Measurements from ENCODE around the gene ACIN1. TPM values are rescaled to one million over a fixed set of nuclear protein-coding genes. Genes with fewer than 3 reads are reported as not detected.

Gene ACIN1
- total and polyA plus RNA-seq, 2 of the 8 experiments (the other 6 are each of a cell fraction or from before 2014, with no cell fraction given), result 132 to 233 TPM

DNA sequence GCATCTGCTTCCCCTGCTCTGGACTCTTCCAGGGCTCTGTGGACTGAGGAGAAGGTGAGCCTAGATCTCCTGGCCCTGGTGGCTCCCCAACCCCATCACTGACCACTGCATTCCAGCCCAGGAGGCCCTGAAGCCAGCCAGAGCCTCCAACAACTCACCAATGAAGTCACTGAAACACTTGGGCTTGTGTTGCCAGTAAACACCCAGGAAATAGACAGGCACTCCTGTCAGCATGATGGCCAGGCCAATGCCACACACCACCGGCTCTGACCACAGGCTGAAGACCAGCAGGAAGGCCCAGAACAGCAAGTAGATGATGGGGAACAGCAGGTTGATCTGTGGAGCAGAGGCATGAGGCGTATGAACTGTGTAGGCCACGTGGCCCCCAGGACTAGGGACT, 32.9 kb upstream of the ACIN1 start:
- no peak overlapping the region for H4K5ac ChIP-seq (ENCODE audit: insufficient read length, low read depth, low read length)
- H3K4me2 ChIP-seq (ENCODE audit: insufficient read depth in 1 of 2, low read depth in 2 of 2, low read length in 2 of 2), result no peak overlapping the region
- no peak overlapping the region for H3K4me3 ChIP-seq (ENCODE audit: extremely low read depth in 1 of 4, insufficient read depth in 2 of 4, low read depth in 3 of 4, low read length in 4 of 4)
- WGBS, 2 experiments (ENCODE audit: extremely low coverage in 1 of 2, insufficient coverage in 1 of 2, insufficient read length in 1 of 2, insufficient replicate concordance in 2 of 2, low coverage in 1 of 2, low lambda C conversion rate in 2 of 2, missing lambda C conversion rate in 1 of 2), result 89% methylated on average over 3 of the region's 3 CpGs; no CpG with 5 or more reads in 1 of the 2 experiments
- H4K8ac ChIP-seq (ENCODE audit: extremely low read depth, insufficient read depth, low read length), result no peak overlapping the region
- H4K91ac ChIP-seq (replicated peaks; ENCODE audit: insufficient read length, low read length), result no peak overlapping the region
- no peak overlapping the region for H2BK120ac ChIP-seq (replicated peaks; ENCODE audit: low read depth, low read length)
- H3K79me1 ChIP-seq (ENCODE audit: low read depth, low read length), result no peaks in the 10 kb centered on the region
- H2AK5ac ChIP-seq (ENCODE audit: low read depth, low read length), result no peak overlapping the region
- ChIA-PET POLR2A (ENCODE audit: partially characterized antibody) (interaction anchor here (0.6 to 1.2 kb wide), 2 partner anchors 8 to 14 kb away, joined by 3 read pairs; no protein-coding TSS in a partner anchor), CTCF (ENCODE audit: partially characterized antibody) (interaction anchor here (1.6 to 11.8 kb wide), 2 partner anchors 59 kb away, joined by 4 to 290 read pairs; partner anchors contain the start of gene SLC7A8)
- TF ChIP-seq TEAD4 (IDR thresholded peaks at IDR 0.05; ENCODE audit: low read depth, low read length) (no peak), GTF2F1 (IDR thresholded peaks at IDR 0.05; ENCODE audit: borderline replicate concordance, low read depth, low read length) (no peak), FOSL1 (IDR thresholded peaks at IDR 0.05; ENCODE audit: insufficient read depth, low read depth, low read length) (no peak)
- TF ChIP-seq, protein P1, sequence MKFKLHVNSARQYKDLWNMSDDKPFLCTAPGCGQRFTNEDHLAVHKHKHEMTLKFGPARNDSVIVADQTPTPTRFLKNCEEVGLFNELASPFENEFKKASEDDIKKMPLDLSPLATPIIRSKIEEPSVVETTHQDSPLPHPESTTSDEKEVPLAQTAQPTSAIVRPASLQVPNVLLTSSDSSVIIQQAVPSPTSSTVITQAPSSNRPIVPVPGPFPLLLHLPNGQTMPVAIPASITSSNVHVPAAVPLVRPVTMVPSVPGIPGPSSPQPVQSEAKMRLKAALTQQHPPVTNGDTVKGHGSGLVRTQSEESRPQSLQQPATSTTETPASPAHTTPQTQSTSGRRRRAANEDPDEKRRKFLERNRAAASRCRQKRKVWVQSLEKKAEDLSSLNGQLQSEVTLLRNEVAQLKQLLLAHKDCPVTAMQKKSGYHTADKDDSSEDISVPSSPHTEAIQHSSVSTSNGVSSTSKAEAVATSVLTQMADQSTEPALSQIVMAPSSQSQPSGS (IDR thresholded peaks at IDR 0.05; ENCODE audit: low read length), result no peak
- no peak for DNase-seq (ENCODE audit: low read depth in 1 of 2, low spot score in 2 of 2)
- H3K9me3 ChIP-seq (ENCODE audit: insufficient read depth in 2 of 2, low read depth in 1 of 2, low read length in 1 of 2), result no peaks in the 10 kb centered on the region
- H3K4me1 ChIP-seq (replicated peaks in 1 of 4; ENCODE audit: control insufficient read depth in 3 of 4, insufficient read depth in 4 of 4, low read length in 3 of 4), result peaks cover 0 to 2% (median 0%) of the 10 kb centered on the region in 4 experiments; a peak in 2 of 7 replicates
- no peak overlapping the region for H2AFZ ChIP-seq (ENCODE audit: low read length)
- peaks cover 0 to 2% of the 10 kb centered on the region in 2 experiments for H4K20me1 ChIP-seq (replicated peaks in 1 of 2; ENCODE audit: control insufficient read depth in 1 of 2, insufficient read depth in 2 of 2, low read length in 2 of 2)
- H3K23me2 ChIP-seq (ENCODE audit: low read depth, low read length), result no peaks in the 10 kb centered on the region
- H2BK5ac ChIP-seq (ENCODE audit: low read depth, low read length), result no peak overlapping the region
- H2BK12ac ChIP-seq (ENCODE audit: low read depth, low read length), result no peak overlapping the region
- H3K23ac ChIP-seq (ENCODE audit: insufficient read length), result no peak overlapping the region
- H3K27ac ChIP-seq (ENCODE audit: low read depth, low read length), result no peak overlapping the region
- no peaks in the 10 kb centered on the region for H3K79me2 ChIP-seq (ENCODE audit: control insufficient read depth in 1 of 2, insufficient read depth in 2 of 2, low read length in 2 of 2)
- no peak overlapping the region for H2BK15ac ChIP-seq (ENCODE audit: low read length)
- H3K36me3 ChIP-seq (ENCODE audit: control insufficient read depth in 2 of 4, insufficient read depth in 4 of 4, low read length in 3 of 4), result peaks cover 15 to 52% (median 23%) of the 10 kb centered on the region in 4 experiments
- no peak overlapping the region for H3K9ac ChIP-seq (replicated peaks in 1 of 4; ENCODE audit: extremely low read depth in 1 of 4, low read depth in 3 of 4, low read length in 3 of 4)
- no peak overlapping the region for H3K4ac ChIP-seq (replicated peaks; ENCODE audit: insufficient read length, low read depth, low read length)
- H3K18ac ChIP-seq (ENCODE audit: extremely low read depth, low read length), result no peak overlapping the region
- H3K27me3 ChIP-seq (replicated peaks in 1 of 4; ENCODE audit: control insufficient read depth in 3 of 4, extremely low read depth in 1 of 4, insufficient read depth in 3 of 4, low read length in 3 of 4), result no peaks in the 10 kb centered on the region
- no peak overlapping the region for H3K14ac ChIP-seq (ENCODE audit: insufficient read length)
- no peak overlapping the region for H2BK20ac ChIP-seq (ENCODE audit: low read length)
- FAIRE-seq, result no peak
- H3K56ac ChIP-seq (replicated peaks; ENCODE audit: insufficient read length, low read depth, low read length), result no peak overlapping the region
